ENCODE measurements around the gene OR5H1. TPM values are rescaled to one million over a fixed set of nuclear protein-coding genes. Genes with fewer than 3 reads are reported as not detected.

OR5H1 gene
- total and polyA plus RNA-seq, 8 donors: not detected

DNA sequence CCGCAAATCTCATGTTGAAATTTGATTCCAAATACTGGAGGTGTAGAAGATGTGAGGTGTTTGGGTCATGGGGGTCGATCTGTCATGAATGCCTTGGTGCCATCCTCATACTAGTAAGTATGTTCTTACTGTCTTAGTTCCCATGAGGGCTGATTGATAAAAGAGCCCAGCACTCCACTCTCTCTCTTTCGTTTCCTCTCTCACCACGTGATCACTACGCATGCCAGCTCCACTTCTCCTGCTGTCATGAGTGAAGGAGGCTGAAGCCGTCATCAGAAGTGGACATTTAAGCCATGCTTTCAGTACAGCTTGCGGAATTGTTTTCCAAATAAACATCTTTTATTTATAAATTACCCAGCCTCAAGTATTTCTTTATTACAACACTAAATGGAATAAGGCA is 42.1 kb downstream of the OR5H1 start:
- no peaks in the 10 kb centered on the region for H3K27me3 ChIP-seq
- TF ChIP-seq EP300 (IDR thresholded peaks at IDR 0.05) (no peak), POLR2AphosphoS5 (IDR thresholded peaks at IDR 0.05) (no peak), CTCF (IDR thresholded peaks at IDR 0.05) (no peak), POLR2A (IDR thresholded peaks at IDR 0.05) (no peak)
- DNase-seq: no peak
- 71 to 83% (median 78%) methylated on average over 7 of the region's 7 CpGs for WGBS, 5 donors
- no peak overlapping the region for H3K4me3 ChIP-seq
- H3K36me3 ChIP-seq: no peaks in the 10 kb centered on the region
- intact Hi-C loops (cut with DNase I; ENCODE audit: low total_unique reads): no loop called here
- H3K4me1 ChIP-seq: no peaks in the 10 kb centered on the region
- no peak overlapping the region for H3K27ac ChIP-seq
- peaks cover 0 to 8% (median 0%) of the 10 kb centered on the region in 4 donors for H3K9me3 ChIP-seq

- intact Hi-C loops (cut with DNase I; ENCODE audit: low total_unique reads): no loop called here
- TF ChIP-seq CTCF (IDR thresholded peaks at IDR 0.05): no peak
- no peak for TF ChIP-seq POLR2A (IDR thresholded peaks at IDR 0.05)
- no peak for TF ChIP-seq EP300 (IDR thresholded peaks at IDR 0.05)
- TF ChIP-seq POLR2AphosphoS5 (IDR thresholded peaks at IDR 0.05): no peak
- Histone ChIP-seq H3K4me1 (no peaks in the 10 kb centered on the region), H3K36me3 (no peaks in the 10 kb centered on the region), H3K4me3 (no peak overlapping the region), H3K9me3 (no peaks in the 10 kb centered on the region), H3K27me3 (no peaks in the 10 kb centered on the region), H3K27ac (no peak overlapping the region)
- no peak for DNase-seq
- 71 to 88% (median 81%) methylated on average over 3 of the region's 3 CpGs for WGBS, 5 donors
Measured at GRCh38 chr3:98180319-98180890, 49.9 kb downstream of the OR5H1 start.

GRCh38 chr3:98182196-98182595 is 51.7 kb downstream of the OR5H1 start:
- H3K9me3 ChIP-seq: no peaks in the 10 kb centered on the region
- no peak for DNase-seq
- no peaks in the 10 kb centered on the region for H3K27me3 ChIP-seq
- H3K36me3 ChIP-seq: no peaks in the 10 kb centered on the region
- H3K4me3 ChIP-seq: no peak overlapping the region
- intact Hi-C loops (cut with DNase I; ENCODE audit: low total_unique reads): no loop called here
- TF ChIP-seq POLR2AphosphoS5 (IDR thresholded peaks at IDR 0.05): no peak
- TF ChIP-seq CTCF (IDR thresholded peaks at IDR 0.05): no peak
- TF ChIP-seq EP300 (IDR thresholded peaks at IDR 0.05): no peak
- TF ChIP-seq POLR2A (IDR thresholded peaks at IDR 0.05): no peak
- H3K4me1 ChIP-seq: no peaks in the 10 kb centered on the region
- no peak overlapping the region for H3K27ac ChIP-seq

DNA sequence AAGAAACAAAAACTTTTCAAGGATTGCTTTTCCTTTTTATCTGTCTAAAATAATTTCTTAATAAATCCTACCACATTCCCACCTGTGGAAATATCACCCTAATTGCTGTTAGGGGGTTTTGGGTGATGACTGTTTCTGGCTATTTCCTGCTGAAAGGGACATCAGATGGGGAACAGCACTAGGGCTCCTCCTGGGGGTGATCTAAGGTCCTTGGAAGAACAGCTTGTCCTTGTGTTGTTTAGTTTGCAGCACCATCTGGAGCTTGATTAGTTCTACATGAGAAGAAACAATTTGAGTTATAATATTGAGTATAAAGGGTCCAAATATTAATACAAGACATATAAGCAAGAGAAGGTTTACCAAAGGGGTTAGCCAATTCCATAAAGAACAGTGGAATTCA is 54.7 kb downstream of the OR5H1 start:
- Histone ChIP-seq H3K27ac (no peak overlapping the region), H3K9me3 (no peaks in the 10 kb centered on the region), H3K36me3 (no peaks in the 10 kb centered on the region), H3K4me1 (no peaks in the 10 kb centered on the region), H3K27me3 (no peaks in the 10 kb centered on the region), H3K4me3 (no peak overlapping the region)
- intact Hi-C loops (cut with DNase I; ENCODE audit: low total_unique reads): no loop called here
- TF ChIP-seq EP300 (IDR thresholded peaks at IDR 0.05) (no peak), POLR2AphosphoS5 (IDR thresholded peaks at IDR 0.05) (no peak), POLR2A (IDR thresholded peaks at IDR 0.05) (no peak), CTCF (IDR thresholded peaks at IDR 0.05) (no peak)
- DNase-seq: no peak

Other genes with a start within 250 kb of the OR5H1 start
- gene RIOX2, start 158.3 kb upstream of the OR5H1 start, total RNA-seq: 10 to 100 TPM in 4 of 5 donors, under 1 TPM in 1; 0.58 to 28.1 (median 16.3) TPM
- gene RIOX2, start 158.3 kb upstream of the OR5H1 start, polyA plus RNA-seq: 10 to 100 TPM; 13.0 to 18.8 (median 17.7) TPM
- gene GABRR3, start 95.4 kb upstream of the OR5H1 start, total RNA-seq: not detected
- not detected for gene GABRR3, start 95.4 kb upstream of the OR5H1 start, polyA plus RNA-seq
- not detected for gene OR5AC2, start 43.5 kb upstream of the OR5H1 start, total RNA-seq
- not detected for gene OR5AC2, start 43.5 kb upstream of the OR5H1 start, polyA plus RNA-seq
- gene OR5H14, start 16.8 kb downstream of the OR5H1 start, total RNA-seq: not detected
- not detected for gene OR5H14, start 16.8 kb downstream of the OR5H1 start, polyA plus RNA-seq
- gene OR5H15, start 36.0 kb downstream of the OR5H1 start, total RNA-seq: not detected
- not detected for gene OR5H15, start 36.0 kb downstream of the OR5H1 start, polyA plus RNA-seq
- not detected for gene OR5H6, start 133.5 kb downstream of the OR5H1 start, total RNA-seq
- not detected for gene OR5H6, start 133.5 kb downstream of the OR5H1 start, polyA plus RNA-seq
- not detected for gene OR5H2, start 151.8 kb downstream of the OR5H1 start, total RNA-seq
- not detected for gene OR5H2, start 151.8 kb downstream of the OR5H1 start, polyA plus RNA-seq
- gene OR5K4, start 223.1 kb downstream of the OR5H1 start, total RNA-seq: not detected
- gene OR5K4, start 223.1 kb downstream of the OR5H1 start, polyA plus RNA-seq: not detected

Measured in stomach (tissue), 9 donors.